ENCODE data around the gene OR10A6.

Gene OR10A6

DNA sequence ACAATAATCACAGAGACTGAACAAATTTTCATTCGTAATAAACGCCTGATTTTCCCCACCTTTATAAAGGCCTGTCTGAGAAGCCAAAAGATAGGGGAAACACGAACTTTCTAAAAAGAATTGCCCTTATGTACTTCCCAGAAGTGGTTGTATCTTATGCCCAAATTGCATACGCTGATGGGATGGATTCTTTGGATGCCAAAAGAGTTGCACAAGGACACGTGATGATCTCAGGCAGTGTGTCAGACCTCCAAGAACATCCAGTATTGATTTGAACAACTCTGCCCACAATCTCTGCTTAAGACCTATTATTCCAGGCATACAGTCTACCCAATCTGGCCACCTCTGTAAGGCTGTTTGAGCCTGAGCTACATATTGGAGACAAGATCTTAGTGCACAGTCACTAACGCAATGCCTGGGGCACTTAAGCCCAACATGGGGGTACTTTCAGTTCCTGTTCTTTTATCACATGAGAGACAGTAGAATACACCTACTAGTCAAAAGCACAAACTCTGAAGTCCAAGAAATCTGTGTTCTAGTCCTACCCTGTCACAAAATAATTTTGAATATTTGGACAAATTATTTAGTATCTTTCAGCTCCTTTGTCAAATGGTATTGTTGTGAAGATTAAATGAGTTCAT is 38.9 kb downstream of the OR10A6 start:
- Histone ChIP-seq H3K27me3 (peaks cover 25% of the 10 kb centered on the region), H3K9me3 (no peaks in the 10 kb centered on the region), H3K27ac (no peak overlapping the region), H3K4me1 (ENCODE audit: control insufficient read depth in 1 of 2, insufficient read depth in 1 of 2, low read depth in 1 of 2, low read length in 1 of 2) (no peaks in the 10 kb centered on the region), H3K36me3 (no peaks in the 10 kb centered on the region), H3K4me3 (ENCODE audit: low read depth in 1 of 2, low read length in 1 of 2) (no peak overlapping the region)
- TF ChIP-seq, protein P1, sequence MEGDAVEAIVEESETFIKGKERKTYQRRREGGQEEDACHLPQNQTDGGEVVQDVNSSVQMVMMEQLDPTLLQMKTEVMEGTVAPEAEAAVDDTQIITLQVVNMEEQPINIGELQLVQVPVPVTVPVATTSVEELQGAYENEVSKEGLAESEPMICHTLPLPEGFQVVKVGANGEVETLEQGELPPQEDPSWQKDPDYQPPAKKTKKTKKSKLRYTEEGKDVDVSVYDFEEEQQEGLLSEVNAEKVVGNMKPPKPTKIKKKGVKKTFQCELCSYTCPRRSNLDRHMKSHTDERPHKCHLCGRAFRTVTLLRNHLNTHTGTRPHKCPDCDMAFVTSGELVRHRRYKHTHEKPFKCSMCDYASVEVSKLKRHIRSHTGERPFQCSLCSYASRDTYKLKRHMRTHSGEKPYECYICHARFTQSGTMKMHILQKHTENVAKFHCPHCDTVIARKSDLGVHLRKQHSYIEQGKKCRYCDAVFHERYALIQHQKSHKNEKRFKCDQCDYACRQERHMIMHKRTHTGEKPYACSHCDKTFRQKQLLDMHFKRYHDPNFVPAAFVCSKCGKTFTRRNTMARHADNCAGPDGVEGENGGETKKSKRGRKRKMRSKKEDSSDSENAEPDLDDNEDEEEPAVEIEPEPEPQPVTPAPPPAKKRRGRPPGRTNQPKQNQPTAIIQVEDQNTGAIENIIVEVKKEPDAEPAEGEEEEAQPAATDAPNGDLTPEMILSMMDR (IDR thresholded peaks at IDR 0.05), result no peak

DNA sequence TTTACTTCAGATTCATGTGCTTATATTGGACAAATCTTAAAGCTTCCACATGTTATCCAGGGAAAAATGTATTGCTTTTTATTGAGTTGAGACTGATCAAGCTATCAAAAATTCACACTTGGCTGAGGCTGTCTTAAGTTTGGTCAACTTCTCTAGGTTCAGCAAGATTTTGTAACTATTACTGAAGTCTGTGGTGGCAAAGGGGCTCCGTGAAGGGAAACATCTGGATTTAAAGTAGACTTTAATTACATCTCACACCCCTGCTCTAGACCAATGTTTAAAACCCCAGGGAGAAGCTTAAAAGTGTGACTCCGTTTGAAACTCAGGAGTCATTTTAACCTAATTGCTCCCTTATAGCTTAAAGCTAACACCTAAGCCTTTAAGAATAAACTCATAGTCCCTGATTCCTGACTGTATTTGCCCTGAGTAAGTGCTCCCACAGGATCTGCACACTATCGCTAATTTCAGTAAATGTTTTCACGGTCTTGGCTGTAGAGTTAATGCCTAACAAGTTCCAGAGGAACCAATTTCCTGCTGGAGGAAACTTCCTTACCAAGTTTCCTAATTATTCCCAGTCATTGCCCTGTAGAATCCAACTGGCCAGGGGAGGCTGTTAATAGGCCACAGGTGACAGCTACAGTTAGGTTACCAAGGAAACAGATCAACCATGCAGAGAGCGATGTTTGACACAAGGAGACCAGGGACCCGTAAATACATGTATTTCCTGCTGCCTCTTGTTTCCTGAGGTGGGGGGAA is 40.5 kb downstream of the OR10A6 start:
- Histone ChIP-seq H3K4me3 (ENCODE audit: low read depth in 1 of 2, low read length in 1 of 2) (no peak overlapping the region), H3K27ac (no peak overlapping the region), H3K4me1 (ENCODE audit: control insufficient read depth in 1 of 2, insufficient read depth in 1 of 2, low read depth in 1 of 2, low read length in 1 of 2) (no peaks in the 10 kb centered on the region), H3K9me3 (no peaks in the 10 kb centered on the region), H3K36me3 (no peaks in the 10 kb centered on the region), H3K27me3 (peaks cover 25% of the 10 kb centered on the region)
- TF ChIP-seq, protein P1 (IDR thresholded peaks at IDR 0.05), result no peak

DNA sequence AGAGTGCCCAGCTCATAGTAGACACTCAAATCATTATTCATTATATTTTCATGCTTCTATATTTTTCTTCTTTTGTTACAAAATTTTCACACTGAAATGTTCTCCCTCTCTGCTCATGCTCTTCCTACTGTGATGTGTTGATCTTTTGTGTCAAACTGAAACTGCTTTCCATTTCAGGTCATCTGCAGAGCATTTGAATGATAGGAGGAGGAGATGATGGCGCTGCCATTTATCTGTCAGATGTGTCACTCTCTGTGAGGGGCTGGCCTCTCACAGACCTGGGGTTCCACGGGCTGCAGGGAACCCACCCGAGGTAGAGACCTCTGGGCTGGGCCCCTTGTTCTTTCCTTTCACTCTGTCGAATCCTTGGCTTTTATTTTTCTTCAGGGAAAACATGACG is 41.1 kb downstream of the OR10A6 start:
- no peaks in the 10 kb centered on the region for H3K36me3 ChIP-seq
- H3K4me1 ChIP-seq (ENCODE audit: control insufficient read depth in 1 of 2, insufficient read depth in 1 of 2, low read depth in 1 of 2, low read length in 1 of 2), result no peaks in the 10 kb centered on the region
- peaks cover 25% of the 10 kb centered on the region for H3K27me3 ChIP-seq
- H3K4me3 ChIP-seq (ENCODE audit: low read depth in 1 of 2, low read length in 1 of 2), result no peak overlapping the region
- no peaks in the 10 kb centered on the region for H3K9me3 ChIP-seq
- TF ChIP-seq, protein P1 (IDR thresholded peaks at IDR 0.05), result no peak
- H3K27ac ChIP-seq, result no peak overlapping the region

DNA sequence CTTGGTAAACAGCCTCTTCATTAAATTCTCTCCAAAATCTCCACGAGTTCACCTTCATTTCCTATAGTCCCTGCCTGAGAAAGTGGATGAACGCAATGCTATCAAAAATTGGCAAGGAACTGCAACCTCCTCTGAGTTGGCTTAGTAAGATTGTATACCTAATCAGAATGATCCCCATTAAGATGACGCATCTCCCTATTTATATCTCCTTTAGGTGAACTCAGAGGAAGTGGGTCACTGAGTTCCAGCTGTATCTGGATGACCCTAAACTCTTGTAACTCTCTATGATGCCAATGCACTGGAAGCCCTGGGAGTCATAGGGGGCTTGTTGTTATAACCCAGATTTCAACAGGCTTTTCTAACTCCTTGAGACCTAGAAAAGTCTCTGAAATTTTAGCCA is 48.2 kb downstream of the OR10A6 start:
- Histone ChIP-seq H3K36me3 (no peaks in the 10 kb centered on the region), H3K27ac (no peak overlapping the region), H3K27me3 (no peaks in the 10 kb centered on the region), H3K4me3 (ENCODE audit: low read depth in 1 of 2, low read length in 1 of 2) (no peak overlapping the region), H3K4me1 (ENCODE audit: control insufficient read depth in 1 of 2, insufficient read depth in 1 of 2, low read depth in 1 of 2, low read length in 1 of 2) (no peaks in the 10 kb centered on the region), H3K9me3 (no peaks in the 10 kb centered on the region)
- TF ChIP-seq, protein P1 (IDR thresholded peaks at IDR 0.05), result no peak

All from neutrophil (primary cell).